ENCODE data around the gene RNF144B. TPM values are rescaled to one million over a fixed set of nuclear protein-coding genes. Genes with fewer than 3 reads are reported as not detected.

RNF144B gene
- total and polyA plus RNA-seq, 4 donors, result 18.1 to 96.8 (median 59.5) TPM

DNA sequence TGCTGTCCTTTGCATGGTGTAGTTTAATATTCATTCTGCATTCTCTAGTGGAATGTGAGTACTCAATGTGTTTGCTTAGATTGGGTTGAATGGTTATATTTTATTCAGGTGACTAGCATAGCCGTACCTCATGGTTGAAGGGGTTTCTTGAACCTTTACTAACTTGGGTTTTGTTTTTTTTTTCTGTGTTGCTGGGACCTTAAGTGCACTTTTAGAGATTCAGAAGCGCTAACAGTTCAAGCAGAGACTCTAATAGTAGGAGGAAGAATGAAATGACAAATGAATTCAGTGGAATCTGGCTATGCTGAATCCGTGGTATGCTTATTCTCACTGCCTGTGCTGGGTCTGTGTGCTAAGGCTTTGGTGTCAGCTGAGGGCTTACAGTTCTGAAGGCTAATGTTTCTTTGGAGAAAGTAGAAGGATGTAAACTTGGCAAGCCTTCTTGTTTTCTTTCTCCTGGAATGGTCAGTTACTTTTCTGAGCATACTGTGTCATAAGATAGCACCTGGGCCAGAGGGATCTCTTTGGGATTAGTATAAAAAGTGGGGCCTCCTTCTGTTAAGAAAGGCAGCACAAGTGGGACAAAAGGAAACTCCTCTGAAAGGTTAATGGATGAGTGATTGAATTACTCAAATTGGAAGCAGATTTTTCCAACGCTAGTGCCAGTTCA, 28.7 kb downstream of the RNF144B start:
- H3K27me3 ChIP-seq (ENCODE audit: control insufficient read depth in 3 of 3, insufficient read depth in 3 of 3, low read length in 2 of 3), result no peaks in the 10 kb centered on the region
- ATAC-seq (ENCODE audit: insufficient read depth, low FRiP score) (no peak), DNase-seq (no peak)
- WGBS, 2 donors, result 58 to 82% methylated on average over 4 of the region's 4 CpGs
- H3K9me3 ChIP-seq (ENCODE audit: control insufficient read depth in 4 of 4, insufficient read depth in 3 of 4, low read length in 3 of 4), result no peaks in the 10 kb centered on the region
- TF ChIP-seq, protein P1, sequence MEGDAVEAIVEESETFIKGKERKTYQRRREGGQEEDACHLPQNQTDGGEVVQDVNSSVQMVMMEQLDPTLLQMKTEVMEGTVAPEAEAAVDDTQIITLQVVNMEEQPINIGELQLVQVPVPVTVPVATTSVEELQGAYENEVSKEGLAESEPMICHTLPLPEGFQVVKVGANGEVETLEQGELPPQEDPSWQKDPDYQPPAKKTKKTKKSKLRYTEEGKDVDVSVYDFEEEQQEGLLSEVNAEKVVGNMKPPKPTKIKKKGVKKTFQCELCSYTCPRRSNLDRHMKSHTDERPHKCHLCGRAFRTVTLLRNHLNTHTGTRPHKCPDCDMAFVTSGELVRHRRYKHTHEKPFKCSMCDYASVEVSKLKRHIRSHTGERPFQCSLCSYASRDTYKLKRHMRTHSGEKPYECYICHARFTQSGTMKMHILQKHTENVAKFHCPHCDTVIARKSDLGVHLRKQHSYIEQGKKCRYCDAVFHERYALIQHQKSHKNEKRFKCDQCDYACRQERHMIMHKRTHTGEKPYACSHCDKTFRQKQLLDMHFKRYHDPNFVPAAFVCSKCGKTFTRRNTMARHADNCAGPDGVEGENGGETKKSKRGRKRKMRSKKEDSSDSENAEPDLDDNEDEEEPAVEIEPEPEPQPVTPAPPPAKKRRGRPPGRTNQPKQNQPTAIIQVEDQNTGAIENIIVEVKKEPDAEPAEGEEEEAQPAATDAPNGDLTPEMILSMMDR (IDR thresholded peaks at IDR 0.05; ENCODE audit: control extremely low read depth, extremely low read depth), result no peak
- peaks cover 0 to 15% (median 0%) of the 10 kb centered on the region in 5 donors for H3K4me1 ChIP-seq (ENCODE audit: control insufficient read depth in 5 of 5, insufficient read depth in 5 of 5, low read length in 5 of 5)
- no peak overlapping the region for H3K9ac ChIP-seq (ENCODE audit: insufficient read depth in 1 of 2, low read length in 2 of 2)
- H3K27ac ChIP-seq (ENCODE audit: low read depth in 1 of 2, low read length in 1 of 2), result no peak overlapping the region
- H3K36me3 ChIP-seq (ENCODE audit: control insufficient read depth in 4 of 4, insufficient read depth in 4 of 4, low read length in 4 of 4), result peaks cover 0 to 2% (median 0%) of the 10 kb centered on the region in 4 donors
- H3K4me3 ChIP-seq, result no peak overlapping the region

DNA sequence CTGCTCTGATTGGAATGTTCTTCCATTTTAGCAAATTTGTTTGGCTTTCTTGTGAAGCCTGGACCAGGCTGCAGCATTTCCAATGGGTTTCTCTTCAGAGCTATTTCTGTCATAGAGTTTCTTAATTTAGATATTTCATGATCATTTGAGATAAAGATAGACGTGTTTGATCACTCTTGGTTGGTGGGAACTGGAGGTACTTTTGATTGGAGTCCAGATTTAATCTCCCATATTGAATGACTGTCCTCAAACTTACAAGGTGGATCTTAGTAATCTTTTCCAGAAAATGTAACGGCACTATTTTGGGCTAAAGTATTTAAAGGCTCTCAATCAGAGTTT, 29.2 kb downstream of the RNF144B start:
- H3K9me3 ChIP-seq (ENCODE audit: control insufficient read depth in 4 of 4, insufficient read depth in 3 of 4, low read length in 3 of 4), result no peaks in the 10 kb centered on the region
- peaks cover 0 to 2% (median 0%) of the 10 kb centered on the region in 4 donors for H3K36me3 ChIP-seq (ENCODE audit: control insufficient read depth in 4 of 4, insufficient read depth in 4 of 4, low read length in 4 of 4)
- DNase-seq, result no peak
- ATAC-seq (ENCODE audit: insufficient read depth, low FRiP score), result no peak
- H3K4me1 ChIP-seq (ENCODE audit: control insufficient read depth in 5 of 5, insufficient read depth in 5 of 5, low read length in 5 of 5), result peaks cover 0 to 15% (median 0%) of the 10 kb centered on the region in 5 donors
- WGBS, 2 donors, result 70 to 85% methylated on average over 2 of the region's 2 CpGs
- no peak overlapping the region for H3K27ac ChIP-seq (ENCODE audit: low read depth in 1 of 2, low read length in 1 of 2)
- TF ChIP-seq, protein P1 (IDR thresholded peaks at IDR 0.05; ENCODE audit: control extremely low read depth, extremely low read depth), result no peak
- no peaks in the 10 kb centered on the region for H3K27me3 ChIP-seq (ENCODE audit: control insufficient read depth in 3 of 3, insufficient read depth in 3 of 3, low read length in 2 of 3)
- H3K4me3 ChIP-seq, result no peak overlapping the region
- H3K9ac ChIP-seq (ENCODE audit: insufficient read depth in 1 of 2, low read length in 2 of 2), result no peak overlapping the region

DNA sequence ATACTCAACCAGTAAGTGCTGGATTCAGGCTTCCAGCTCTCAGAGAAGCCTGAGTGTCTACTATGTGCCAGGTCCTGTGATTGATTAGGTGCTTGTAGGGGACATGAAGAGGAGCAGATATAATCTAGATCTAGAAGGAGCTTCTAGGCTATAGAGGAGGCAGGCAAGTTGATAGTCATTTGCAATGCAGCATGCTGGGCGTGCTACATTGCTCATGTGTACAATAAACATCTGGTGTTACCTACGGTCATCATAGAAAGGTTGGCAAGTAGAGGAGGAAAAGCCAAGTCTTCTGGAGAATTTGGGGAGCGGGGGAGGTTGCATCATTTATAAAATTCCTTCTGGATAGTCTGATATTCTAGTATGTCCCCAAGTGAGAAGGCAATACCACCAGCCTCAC, 33.2 kb downstream of the RNF144B start:
- H3K27ac ChIP-seq (ENCODE audit: low read depth in 1 of 2, low read length in 1 of 2), result no peak overlapping the region
- peaks cover 0 to 4% (median 0%) of the 10 kb centered on the region in 4 donors for H3K36me3 ChIP-seq (ENCODE audit: control insufficient read depth in 4 of 4, insufficient read depth in 4 of 4, low read length in 4 of 4)
- H3K4me3 ChIP-seq, result no peak overlapping the region
- WGBS, 2 donors, result 78 to 87% methylated on average over 3 of the region's 3 CpGs
- H3K9me3 ChIP-seq (ENCODE audit: control insufficient read depth in 4 of 4, insufficient read depth in 3 of 4, low read length in 3 of 4), result no peaks in the 10 kb centered on the region
- H3K4me1 ChIP-seq (ENCODE audit: control insufficient read depth in 5 of 5, insufficient read depth in 5 of 5, low read length in 5 of 5), result peaks cover 0 to 27% (median 3%) of the 10 kb centered on the region in 5 donors
- ATAC-seq (ENCODE audit: insufficient read depth, low FRiP score), result no peak
- H3K9ac ChIP-seq (ENCODE audit: insufficient read depth in 1 of 2, low read length in 2 of 2), result no peak overlapping the region
- TF ChIP-seq, protein P1 (IDR thresholded peaks at IDR 0.05; ENCODE audit: control extremely low read depth, extremely low read depth), result no peak
- no peaks in the 10 kb centered on the region for H3K27me3 ChIP-seq (ENCODE audit: control insufficient read depth in 3 of 3, insufficient read depth in 3 of 3, low read length in 2 of 3)
- DNase-seq, result no peak

DNA sequence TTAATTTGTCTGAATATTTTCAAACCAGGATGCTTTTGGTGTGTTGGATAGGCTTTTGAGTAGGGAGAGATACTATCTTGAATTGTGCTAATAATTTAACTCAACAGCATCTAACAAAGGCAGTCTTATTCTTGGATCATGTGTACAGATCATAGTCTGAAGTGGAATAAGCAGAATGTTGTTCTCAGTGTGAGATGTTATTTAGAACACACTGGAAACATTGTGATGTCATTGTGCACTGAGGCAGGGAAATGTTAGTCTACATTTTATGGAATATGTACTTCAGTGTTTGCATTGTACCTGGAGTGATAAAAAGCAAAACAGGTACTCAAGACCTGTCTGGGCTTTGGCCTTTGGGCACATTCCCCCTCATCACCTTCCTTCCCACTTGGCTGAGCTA, 35.0 kb downstream of the RNF144B start:
- peaks cover 0 to 4% (median 0%) of the 10 kb centered on the region in 4 donors for H3K36me3 ChIP-seq (ENCODE audit: control insufficient read depth in 4 of 4, insufficient read depth in 4 of 4, low read length in 4 of 4)
- no peaks in the 10 kb centered on the region for H3K9me3 ChIP-seq (ENCODE audit: control insufficient read depth in 4 of 4, insufficient read depth in 3 of 4, low read length in 3 of 4)
- TF ChIP-seq, protein P1 (IDR thresholded peaks at IDR 0.05; ENCODE audit: control extremely low read depth, extremely low read depth), result no peak
- no peak overlapping the region for H3K9ac ChIP-seq (ENCODE audit: insufficient read depth in 1 of 2, low read length in 2 of 2)
- no peaks in the 10 kb centered on the region for H3K27me3 ChIP-seq (ENCODE audit: control insufficient read depth in 3 of 3, insufficient read depth in 3 of 3, low read length in 2 of 3)
- peak overlapping the region in 1 of 2 donors; percentile 24 for H3K27ac ChIP-seq (ENCODE audit: low read depth in 1 of 2, low read length in 1 of 2)
- peaks cover 0 to 19% (median 3%) of the 10 kb centered on the region in 5 donors for H3K4me1 ChIP-seq (ENCODE audit: control insufficient read depth in 5 of 5, insufficient read depth in 5 of 5, low read length in 5 of 5)
- no peak overlapping the region for H3K4me3 ChIP-seq
- DNase-seq, result no peak
- ATAC-seq (ENCODE audit: insufficient read depth, low FRiP score), result no peak
